GM06990 (cell line): ENCODE results near the gene MTMR2.

Experiments used
- DNase-seq: peaks from one replicate; pipeline ENCODE4 v3.0.0-alpha.2; 2011; ENCODE audit not compliant: insufficient read length; ENCODE audit errors: extremely low read depth
- H3K27me3 ChIP-seq: replicated peaks from 2 replicates; pipeline ENCODE4 v1.6.0; 2011; ENCODE audit warnings: low read length; ENCODE audit not compliant: control insufficient read depth, insufficient read depth
- H3K36me3 ChIP-seq: 2 replicates; pipeline ENCODE4 v1.5.1; 2011; ENCODE audit warnings: low read length; ENCODE audit not compliant: control insufficient read depth, insufficient read depth
- H3K4me3 ChIP-seq: replicated peaks from 2 replicates; pipeline ENCODE4 v1.5.1; 2011; ENCODE audit warnings: low read depth, mild to moderate bottlenecking, control low read depth, low read length
- TF ChIP-seq, protein P1 (sequence below): IDR thresholded peaks from 2 replicates; pipeline ENCODE4 v1.5.1; 2011; ENCODE audit warnings: low read length, control low read depth, mild to moderate bottlenecking, inconsistent platforms; ENCODE audit not compliant: insufficient read depth, poor library complexity, severe bottlenecking

Gene MTMR2

GRCh38 chr11:95792200-95792599 is 131.7 kb downstream of the MTMR2 start:
- Histone ChIP-seq H3K4me3 (peak overlapping the region; percentile 93), H3K27me3 (no peaks in the 10 kb centered on the region), H3K36me3 (no peaks in the 10 kb centered on the region)
- no peak for DNase-seq
- TF ChIP-seq, protein P1, sequence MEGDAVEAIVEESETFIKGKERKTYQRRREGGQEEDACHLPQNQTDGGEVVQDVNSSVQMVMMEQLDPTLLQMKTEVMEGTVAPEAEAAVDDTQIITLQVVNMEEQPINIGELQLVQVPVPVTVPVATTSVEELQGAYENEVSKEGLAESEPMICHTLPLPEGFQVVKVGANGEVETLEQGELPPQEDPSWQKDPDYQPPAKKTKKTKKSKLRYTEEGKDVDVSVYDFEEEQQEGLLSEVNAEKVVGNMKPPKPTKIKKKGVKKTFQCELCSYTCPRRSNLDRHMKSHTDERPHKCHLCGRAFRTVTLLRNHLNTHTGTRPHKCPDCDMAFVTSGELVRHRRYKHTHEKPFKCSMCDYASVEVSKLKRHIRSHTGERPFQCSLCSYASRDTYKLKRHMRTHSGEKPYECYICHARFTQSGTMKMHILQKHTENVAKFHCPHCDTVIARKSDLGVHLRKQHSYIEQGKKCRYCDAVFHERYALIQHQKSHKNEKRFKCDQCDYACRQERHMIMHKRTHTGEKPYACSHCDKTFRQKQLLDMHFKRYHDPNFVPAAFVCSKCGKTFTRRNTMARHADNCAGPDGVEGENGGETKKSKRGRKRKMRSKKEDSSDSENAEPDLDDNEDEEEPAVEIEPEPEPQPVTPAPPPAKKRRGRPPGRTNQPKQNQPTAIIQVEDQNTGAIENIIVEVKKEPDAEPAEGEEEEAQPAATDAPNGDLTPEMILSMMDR = no peak

DNA sequence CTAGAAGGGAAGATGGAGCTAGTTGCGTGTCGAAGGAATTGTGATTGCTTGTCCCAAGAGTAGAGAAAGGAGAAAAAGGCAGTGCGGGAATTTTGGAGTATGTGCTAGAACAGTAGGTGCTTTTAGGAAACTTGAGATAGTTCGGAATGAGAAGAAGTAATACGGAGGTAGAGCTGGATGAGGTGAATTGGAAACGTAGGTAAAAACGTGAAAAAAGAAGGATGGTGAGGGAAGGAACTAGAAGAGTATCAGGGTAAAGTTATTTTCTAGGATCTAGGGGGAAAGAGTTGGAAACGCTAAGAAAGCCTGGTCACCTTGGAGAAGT is 132.2 kb downstream of the MTMR2 start:
- Histone ChIP-seq H3K27me3 (no peaks in the 10 kb centered on the region), H3K36me3 (no peaks in the 10 kb centered on the region), H3K4me3 (peak overlapping the region; percentile 93)
- no peak for DNase-seq
- TF ChIP-seq, protein P1 = no peak

DNA sequence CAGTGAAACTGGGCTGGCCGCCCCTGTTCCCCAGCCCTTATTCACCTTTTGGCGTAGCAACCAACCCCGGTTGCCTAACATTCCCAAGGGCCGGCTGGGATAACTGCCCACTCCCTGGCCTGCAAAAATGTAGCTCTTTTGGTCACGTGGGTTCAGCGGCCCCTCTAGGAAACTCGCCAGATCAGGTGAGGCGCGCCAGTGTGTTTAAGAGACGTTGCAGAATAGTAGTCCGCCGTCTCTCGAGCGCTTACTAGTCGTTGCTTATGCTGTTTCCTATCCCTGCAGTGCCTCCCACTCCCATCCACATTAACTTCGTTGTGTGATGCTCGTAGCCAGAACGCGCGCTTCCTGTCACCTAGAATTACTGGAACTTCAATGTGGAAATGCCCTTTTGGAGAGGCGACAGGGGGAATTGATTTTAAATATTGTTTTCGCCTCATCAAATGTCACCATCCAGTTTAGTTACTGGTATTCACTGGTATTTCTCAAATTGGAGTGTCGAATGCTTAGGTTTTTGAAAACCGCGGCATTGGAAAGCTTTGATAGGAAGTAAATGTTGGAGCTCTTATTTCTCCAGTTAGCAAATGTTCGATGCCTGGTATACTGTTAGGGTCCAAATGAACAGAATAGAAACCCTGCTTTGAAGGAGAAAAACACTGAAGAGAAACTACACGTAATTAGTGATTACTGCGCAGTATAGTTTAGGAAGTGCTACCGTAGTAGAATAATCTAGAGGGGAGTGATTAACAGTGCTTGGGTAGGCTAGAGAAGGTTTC is 132.8 kb downstream of the MTMR2 start:
- H3K36me3 ChIP-seq = no peaks in the 10 kb centered on the region
- no peaks in the 10 kb centered on the region for H3K27me3 ChIP-seq
- no peak for DNase-seq
- peak overlapping the region; percentile 93 for H3K4me3 ChIP-seq
- TF ChIP-seq, protein P1 = no peak

DNA sequence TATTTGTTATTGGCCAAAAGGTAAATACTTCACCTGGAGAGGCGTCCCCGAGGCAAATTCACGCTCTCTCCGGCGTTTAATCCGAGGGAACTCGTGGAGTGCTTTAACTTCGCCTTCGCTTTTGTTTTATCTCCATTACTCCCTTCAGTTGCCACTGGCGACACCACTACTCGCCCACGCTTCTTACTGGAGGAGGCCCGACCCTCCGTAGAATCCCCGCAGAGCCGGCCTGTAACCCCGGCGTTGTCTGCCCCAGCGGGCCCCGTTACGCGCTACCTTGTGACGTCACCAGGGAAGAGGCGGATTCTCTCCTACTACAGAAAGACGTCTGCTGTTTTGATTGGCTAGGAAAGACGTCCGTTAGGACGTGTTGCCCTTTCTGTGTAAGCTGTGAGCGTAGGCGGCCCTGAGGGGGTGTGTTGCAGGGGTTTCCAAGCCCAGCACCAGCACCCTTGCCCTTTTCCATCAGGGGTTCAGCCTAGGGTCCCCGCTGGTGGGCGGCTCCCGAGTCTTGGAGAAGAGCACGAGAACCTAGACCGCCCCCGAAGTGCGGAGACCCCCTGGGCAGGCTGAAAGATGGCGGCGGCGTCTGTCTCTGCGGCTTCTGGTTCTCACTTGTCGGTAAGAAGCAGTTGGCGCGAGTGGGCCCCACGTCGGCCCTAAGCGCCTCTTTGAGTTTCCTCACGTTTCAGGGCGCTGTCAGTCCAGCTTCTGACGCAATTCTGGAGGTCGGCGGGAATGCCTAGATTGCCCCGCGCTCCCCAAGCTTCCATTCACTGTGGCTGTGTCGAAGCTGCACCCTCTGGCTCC is 133.6 kb downstream of the MTMR2 start, which contains the start of gene CEP57:
Gene CEP57, plus strand, starts transcription at position 376 of the 810 bp plus-strand sequence. Its CDS starts 201 bp downstream, at position 577.
- peak; percentile 92 for DNase-seq
- Histone ChIP-seq H3K36me3 (no peaks in the 10 kb centered on the region; the same call in 1 of the 2 replicates), H3K27me3 (no peaks in the 10 kb centered on the region), H3K4me3 (peak within 1 kb of the TSS; percentile 93)
- TF ChIP-seq, protein P1 = no peak

DNA sequence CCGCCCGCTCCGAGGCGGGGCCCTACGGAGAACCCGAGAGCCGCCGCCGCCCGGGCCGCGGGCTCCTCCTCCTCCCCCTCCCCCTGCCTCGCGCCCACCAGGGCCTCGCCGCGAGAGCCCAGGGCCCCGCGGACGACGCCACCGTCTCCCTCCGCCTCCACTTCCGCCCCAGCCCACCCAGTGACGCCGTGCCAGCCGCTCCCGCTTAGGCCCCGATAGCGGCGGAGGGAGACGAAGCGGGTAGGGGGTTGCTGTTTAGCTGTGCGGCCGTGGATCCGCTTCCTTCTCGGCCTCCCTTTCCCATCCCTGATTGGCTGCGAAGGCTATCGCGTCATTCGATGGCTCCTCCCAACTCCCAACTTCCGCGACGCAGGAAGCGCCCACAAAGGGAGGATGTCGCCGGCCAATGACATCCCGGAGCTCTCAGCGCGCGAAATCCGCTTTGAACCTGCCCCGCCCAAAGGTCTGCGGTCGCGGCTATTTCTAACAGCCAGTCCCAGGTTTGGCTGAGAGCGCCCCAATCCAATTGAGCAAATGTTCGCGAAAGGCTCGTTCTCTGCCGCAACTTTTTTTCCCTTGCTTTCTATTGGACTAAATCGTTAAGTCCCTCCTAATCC is 134.3 kb downstream of the MTMR2 start, which contains the start of gene FAM76B:
Gene FAM76B, minus strand, starts transcription at position 277 of the 617 bp plus-strand sequence. CDS start 304 bp downstream, outside the sequence.
- no peaks in the 10 kb centered on the region for H3K27me3 ChIP-seq
- TF ChIP-seq, protein P1 = no peak
- peak; percentile 98 for DNase-seq
- H3K4me3 ChIP-seq = peak within 1 kb of the TSS; percentile 93
- H3K36me3 ChIP-seq = no peaks in the 10 kb centered on the region; the same call in 1 of the 2 replicates
